Activated T-cell treated with anti-CD3 and anti-CD28 coated beads, Interleukin-2, amount 50 U/mL, for 24 hours (primary cell): ENCODE results near the gene FAM78A.

Source experiments
- DNase-seq: peaks from one replicate; pipeline ENCODE4 v3.0.0-alpha.2; 2020
- H3K27ac Mint-ChIP-seq: 2 replicates; pipeline ENCODE4 v1.8.0; 2020; ENCODE audit warnings: mild to moderate bottlenecking, mixed read lengths
- H3K27me3 Mint-ChIP-seq: 2 replicates; pipeline ENCODE4 v1.8.0; 2020; ENCODE audit warnings: mixed read lengths
- H3K36me3 Mint-ChIP-seq: 2 replicates; pipeline ENCODE4 v1.8.0; 2020; ENCODE audit warnings: low read depth, mixed read lengths
- H3K4me1 Mint-ChIP-seq: 2 replicates; pipeline ENCODE4 v1.8.0; 2020; ENCODE audit warnings: low read depth, mixed read lengths
- H3K4me3 Mint-ChIP-seq: 2 replicates; pipeline ENCODE4 v1.8.0; 2020; ENCODE audit warnings: mild to moderate bottlenecking, moderate library complexity, mixed read lengths
- H3K9me3 Mint-ChIP-seq: 2 replicates; pipeline ENCODE4 v1.8.0; 2020; ENCODE audit warnings: mixed read lengths

FAM78A gene

DNA sequence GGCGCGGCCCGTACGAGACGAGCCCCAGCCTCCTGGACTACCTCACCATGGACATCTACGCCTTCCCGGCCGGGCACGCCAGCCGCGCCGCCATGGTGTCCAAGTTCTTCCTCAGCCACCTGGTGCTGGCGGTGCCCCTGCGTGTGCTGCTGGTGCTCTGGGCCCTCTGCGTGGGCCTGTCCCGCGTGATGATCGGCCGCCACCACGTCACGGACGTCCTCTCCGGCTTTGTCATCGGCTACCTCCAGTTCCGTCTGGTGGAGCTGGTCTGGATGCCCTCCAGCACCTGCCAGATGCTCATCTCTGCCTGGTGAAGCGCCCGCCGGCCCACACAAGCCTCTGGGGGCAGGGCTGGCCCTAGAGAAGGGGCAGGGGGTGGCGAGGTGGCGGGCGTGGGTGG lies 31.7 kb upstream of the FAM78A start:
- peaks cover 11% of the 10 kb centered on the region for H3K4me1 Mint-ChIP-seq
- no peak overlapping the region for H3K4me3 Mint-ChIP-seq
- no peaks in the 10 kb centered on the region for H3K9me3 Mint-ChIP-seq
- no peaks in the 10 kb centered on the region for H3K36me3 Mint-ChIP-seq
- no peak for DNase-seq
- H3K27me3 Mint-ChIP-seq, result no peaks in the 10 kb centered on the region
- H3K27ac Mint-ChIP-seq, result no peak overlapping the region

DNA sequence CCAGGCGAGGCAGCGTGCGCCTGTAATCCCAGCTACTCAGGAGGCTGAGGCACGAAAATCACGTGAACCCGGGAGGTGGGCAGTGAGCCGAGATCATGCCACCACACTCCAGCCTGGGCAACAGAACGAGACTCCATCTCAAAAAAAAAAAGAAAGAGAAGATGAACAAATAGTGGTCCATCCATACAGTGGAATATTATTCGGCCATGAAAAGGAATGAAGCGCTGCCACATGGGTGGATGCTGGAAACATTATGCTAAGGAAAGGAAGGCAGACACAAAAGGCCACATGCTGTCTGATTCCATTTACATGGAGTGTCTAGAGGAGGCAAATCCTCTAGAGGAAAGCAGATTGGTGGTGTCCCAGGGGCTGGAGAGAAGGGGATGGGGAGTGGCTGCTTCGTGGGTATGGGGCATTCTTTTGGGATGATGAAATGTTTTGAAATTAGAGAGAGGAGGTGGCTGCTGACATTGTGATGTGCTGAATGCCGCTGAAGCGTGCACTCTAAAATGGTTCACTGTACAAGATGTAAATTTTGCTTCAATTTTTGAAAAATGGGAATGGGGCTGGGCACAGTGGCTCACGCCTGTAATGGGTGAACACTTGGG lies 30.2 kb upstream of the FAM78A start:
- no peaks in the 10 kb centered on the region for H3K36me3 Mint-ChIP-seq
- H3K27ac Mint-ChIP-seq, result no peak overlapping the region
- no peaks in the 10 kb centered on the region for H3K9me3 Mint-ChIP-seq
- peaks cover 11% of the 10 kb centered on the region for H3K4me1 Mint-ChIP-seq
- H3K4me3 Mint-ChIP-seq, result no peak overlapping the region
- H3K27me3 Mint-ChIP-seq, result no peaks in the 10 kb centered on the region
- no peak for DNase-seq

DNA sequence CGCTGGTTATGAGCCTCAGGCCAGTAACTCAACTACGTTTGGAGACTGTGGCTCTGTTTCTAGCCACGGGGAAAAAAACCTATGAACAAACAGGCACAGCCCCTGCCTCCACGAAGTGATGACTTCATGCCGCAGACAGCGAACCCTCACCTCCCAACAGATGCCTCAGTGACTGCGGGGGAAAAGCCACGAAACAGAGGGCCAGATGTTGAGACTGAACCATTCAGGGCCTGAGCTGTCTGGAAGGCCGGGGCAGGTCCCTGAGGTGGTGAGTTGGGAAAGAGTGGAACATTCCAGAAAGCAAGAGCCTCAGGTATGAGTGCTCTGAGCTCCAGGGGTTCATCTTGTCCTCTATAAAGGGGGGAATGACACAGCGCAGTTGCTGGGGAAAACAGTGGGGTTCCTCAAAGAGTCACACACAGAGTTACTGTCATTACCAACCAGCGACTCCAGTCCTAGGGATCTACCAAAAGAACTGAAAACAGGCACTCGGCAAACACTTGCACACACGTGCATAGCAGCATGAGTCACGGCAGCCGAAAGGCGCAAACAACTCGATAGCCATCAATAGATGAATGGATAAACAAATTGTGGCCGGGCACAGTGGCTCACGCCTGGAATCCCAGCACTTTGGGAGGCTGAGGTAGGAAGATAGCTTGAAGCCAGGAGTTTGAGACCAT lies 28.5 kb upstream of the FAM78A start:
- no peaks in the 10 kb centered on the region for H3K36me3 Mint-ChIP-seq
- H3K27me3 Mint-ChIP-seq, result no peaks in the 10 kb centered on the region
- DNase-seq, result no peak
- no peaks in the 10 kb centered on the region for H3K4me1 Mint-ChIP-seq
- no peak overlapping the region for H3K27ac Mint-ChIP-seq
- H3K4me3 Mint-ChIP-seq, result no peak overlapping the region
- no peaks in the 10 kb centered on the region for H3K9me3 Mint-ChIP-seq

DNA sequence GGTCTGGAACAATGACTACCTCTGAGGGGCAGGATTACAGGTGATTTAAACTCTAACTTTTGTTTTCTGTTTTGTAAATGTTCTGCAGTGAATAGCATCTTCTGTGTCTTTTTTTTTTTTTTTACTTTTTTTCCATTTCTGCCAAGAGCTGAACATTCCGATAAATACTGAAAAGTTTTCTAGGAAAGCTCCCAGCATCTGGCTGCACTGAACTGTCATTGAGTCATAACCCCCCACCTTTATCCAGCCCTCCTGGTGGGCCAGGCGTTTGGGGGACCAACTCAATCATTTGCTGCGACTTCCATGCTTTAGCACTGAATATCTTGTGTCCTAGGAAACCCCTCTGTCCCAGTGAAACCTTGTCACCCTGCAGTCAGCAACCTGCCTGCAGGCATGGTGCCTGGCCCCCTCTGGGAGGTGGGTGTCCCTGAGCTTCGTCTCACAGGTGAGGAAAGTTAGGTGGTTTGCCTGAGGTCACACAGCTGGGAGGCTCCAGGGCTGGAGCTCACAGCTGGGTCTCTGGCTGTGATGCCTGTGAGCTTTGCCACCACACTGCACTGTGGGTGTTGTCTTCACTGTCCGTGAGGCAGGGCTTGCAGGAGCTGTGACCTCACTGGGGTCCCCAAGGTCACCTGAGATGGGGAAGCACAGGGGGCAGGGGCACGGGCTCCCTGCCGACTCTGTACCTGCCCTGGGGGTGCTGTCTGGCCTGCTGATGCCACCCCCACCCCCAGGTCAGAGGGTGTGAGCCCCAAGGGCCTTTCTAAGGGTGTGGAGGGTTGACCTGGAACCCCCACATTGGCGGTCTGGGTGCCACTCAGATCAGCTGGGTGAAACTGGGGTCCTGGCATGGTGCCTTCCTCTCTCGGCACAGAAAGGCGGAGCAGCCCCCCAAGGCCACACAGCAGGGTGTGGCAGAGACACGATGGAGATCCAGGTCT lies 27.3 kb upstream of the FAM78A start:
- Mint-ChIP-seq H3K36me3 (no peaks in the 10 kb centered on the region), H3K9me3 (no peaks in the 10 kb centered on the region), H3K4me3 (no peak overlapping the region), H3K27me3 (no peaks in the 10 kb centered on the region), H3K4me1 (no peaks in the 10 kb centered on the region), H3K27ac (no peak overlapping the region)
- no peak for DNase-seq

DNA sequence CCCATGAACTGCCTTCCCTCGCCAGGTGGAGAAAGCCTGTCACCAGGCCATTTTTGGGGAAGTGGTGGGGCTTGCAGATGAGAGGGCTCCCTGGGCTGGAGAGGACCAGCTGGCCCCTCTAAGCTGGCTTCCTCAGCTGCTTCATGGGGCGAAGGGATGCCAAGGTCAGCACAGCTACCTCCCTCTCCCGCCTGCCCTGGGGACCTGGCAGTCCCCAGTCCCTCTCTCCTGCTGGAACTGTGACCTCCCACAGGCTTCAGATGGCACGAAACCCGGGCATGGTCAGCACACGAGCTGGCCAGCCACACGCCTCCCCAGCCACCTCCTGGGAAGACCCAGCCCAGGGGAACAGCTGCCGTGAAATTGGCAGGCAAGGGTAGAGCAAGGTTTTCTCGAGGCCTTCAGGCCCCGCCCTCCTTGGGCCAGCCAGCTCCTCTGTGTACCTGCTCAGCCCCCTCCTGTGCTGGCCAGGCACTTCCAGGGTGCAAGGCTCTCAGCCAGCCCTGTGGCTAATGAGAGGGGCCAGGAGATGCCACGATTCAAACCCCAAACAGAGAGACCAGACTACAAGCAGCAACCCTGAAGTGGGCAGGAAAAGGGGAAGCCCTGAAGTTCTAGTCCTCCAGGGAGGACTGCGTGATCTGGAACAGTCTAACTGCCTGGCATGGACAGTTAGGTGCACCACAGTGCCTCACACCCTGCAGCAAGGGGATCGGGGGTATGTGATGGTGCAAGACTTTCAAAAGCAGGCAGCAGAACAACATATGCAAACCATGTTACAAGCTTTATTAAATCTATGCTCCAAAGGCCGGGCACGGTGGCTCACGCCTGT lies 26.1 kb upstream of the FAM78A start:
- no peaks in the 10 kb centered on the region for H3K27me3 Mint-ChIP-seq
- H3K36me3 Mint-ChIP-seq, result no peaks in the 10 kb centered on the region
- no peaks in the 10 kb centered on the region for H3K4me1 Mint-ChIP-seq
- no peak overlapping the region for H3K27ac Mint-ChIP-seq
- H3K4me3 Mint-ChIP-seq, result no peak overlapping the region
- no peaks in the 10 kb centered on the region for H3K9me3 Mint-ChIP-seq
- DNase-seq, result no peak

DNA sequence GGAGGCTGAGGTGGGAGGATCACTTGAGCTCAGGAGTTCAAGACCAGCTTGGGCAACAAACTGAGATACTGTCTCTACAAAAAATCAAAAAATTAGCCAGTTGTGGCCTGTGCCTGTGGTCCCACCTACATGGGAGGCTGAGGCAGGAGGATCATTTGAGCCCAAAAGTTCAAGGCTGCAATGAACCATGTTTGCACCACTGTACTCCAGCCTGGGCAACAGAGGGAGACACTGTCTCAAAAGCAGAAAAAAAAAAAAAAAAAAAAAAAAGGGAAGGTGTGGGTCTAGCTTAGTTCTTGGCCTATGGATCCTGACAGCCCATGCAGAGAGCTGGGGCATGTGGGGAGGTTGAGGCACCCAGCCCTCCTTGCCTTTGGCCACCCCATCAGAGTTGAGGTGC lies 24.1 kb upstream of the FAM78A start:
- Mint-ChIP-seq H3K27me3 (no peaks in the 10 kb centered on the region), H3K9me3 (no peaks in the 10 kb centered on the region), H3K36me3 (no peaks in the 10 kb centered on the region), H3K27ac (no peak overlapping the region), H3K4me3 (no peak overlapping the region), H3K4me1 (no peaks in the 10 kb centered on the region)
- DNase-seq, result no peak

DNA sequence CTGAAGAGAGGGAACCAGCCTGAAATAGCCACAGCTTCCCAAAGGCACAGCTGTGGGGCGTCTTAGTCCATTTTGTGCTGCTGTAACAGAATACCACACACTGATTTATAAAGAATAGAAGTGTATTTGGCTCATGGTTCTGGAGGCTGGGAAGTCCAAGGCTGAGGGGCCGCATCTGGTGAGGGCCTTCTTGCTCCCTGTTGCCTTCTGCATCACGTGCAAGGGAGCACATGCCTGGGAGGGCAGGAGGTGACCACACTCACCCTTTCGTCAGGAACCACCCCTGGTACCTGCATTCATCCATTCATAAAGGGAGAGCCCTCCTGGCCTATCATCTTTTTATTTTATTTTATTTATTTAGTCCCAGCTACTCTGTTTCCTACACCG lies 23.6 kb upstream of the FAM78A start:
- no peaks in the 10 kb centered on the region for H3K27me3 Mint-ChIP-seq
- no peak overlapping the region for H3K27ac Mint-ChIP-seq
- no peaks in the 10 kb centered on the region for H3K9me3 Mint-ChIP-seq
- H3K36me3 Mint-ChIP-seq, result no peaks in the 10 kb centered on the region
- no peak overlapping the region for H3K4me3 Mint-ChIP-seq
- no peak for DNase-seq
- no peaks in the 10 kb centered on the region for H3K4me1 Mint-ChIP-seq

DNA sequence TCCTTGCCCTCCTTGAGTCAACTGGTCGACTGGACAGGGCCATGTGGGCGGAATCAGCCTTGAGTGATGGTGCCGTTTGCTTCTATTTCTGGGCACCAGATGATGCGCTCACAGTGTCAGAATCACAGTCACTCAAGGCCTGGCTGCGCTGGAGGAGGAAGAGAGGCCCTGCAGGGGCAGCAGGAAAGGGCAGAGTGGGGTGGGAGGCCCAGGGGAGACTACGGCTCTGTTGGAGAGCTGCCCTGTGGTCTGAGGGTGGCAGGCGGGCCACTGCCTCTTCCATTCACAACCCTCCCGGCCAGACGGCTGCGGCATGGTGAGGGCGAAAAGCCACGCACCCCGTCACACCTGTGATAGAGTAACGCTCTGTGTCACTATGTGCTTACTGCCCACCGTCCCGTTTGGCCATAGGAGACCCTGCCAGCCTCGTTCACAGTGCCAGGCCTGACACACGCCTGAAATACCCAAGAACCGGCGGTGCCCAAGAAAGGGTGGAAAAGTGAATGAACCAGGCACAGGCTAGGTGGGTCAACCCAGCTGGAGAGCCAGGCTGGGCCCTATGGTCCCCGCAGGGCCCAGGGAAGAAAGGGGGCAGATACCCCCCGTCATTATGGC lies 23.1 kb upstream of the FAM78A start:
- Mint-ChIP-seq H3K36me3 (no peaks in the 10 kb centered on the region), H3K4me3 (no peak overlapping the region)
- DNase-seq, result no peak

DNA sequence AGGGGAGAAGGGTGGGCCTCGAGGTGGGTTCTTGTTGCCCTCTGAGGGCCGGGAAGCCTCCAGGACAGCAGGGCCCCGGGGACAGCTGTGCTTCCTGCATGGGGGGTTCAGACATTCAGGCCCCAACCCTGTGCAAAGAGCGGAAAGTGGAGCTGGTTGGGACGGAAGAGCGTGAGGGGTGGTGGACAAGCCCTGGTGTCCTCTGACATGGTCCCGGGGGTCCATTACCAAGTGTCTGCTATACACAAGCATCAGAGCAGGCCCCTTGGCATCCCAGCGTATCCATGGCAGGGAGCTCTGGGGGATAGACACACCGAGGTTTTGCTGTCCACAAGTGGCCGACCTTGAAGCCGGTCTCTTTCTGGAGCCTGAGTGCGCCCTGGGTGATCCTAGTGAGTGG lies 22.5 kb upstream of the FAM78A start:
- Mint-ChIP-seq H3K4me3 (no peak overlapping the region), H3K27me3 (no peaks in the 10 kb centered on the region), H3K27ac (no peak overlapping the region), H3K9me3 (no peaks in the 10 kb centered on the region), H3K4me1 (no peaks in the 10 kb centered on the region), H3K36me3 (no peaks in the 10 kb centered on the region)
- DNase-seq, result no peak

More for the DNA sequence above, 23.1 kb upstream of the FAM78A start:
- no peak overlapping the region for H3K27ac Mint-ChIP-seq
- H3K4me1 Mint-ChIP-seq, result no peaks in the 10 kb centered on the region
- H3K9me3 Mint-ChIP-seq, result no peaks in the 10 kb centered on the region
- H3K27me3 Mint-ChIP-seq, result no peaks in the 10 kb centered on the region

DNA sequence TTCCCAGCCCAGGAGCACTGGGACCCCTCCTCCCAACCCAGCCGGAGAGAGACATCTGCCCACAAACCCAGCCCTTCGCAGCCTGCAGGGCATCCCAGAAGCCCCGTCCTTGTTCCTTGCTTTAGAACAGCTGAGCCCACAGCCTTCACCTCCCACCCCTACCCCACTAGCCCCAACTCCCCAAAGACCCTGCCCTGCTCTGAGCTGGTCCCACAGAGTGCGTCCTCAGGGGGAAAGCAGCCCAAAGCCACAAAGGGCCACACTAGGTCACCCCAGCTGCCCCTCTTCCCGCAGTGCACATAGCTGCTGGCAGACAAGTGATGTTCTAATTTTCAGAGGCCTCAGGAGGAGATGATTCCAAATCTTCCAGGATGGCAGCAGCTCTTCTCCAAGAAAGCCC lies 22.0 kb upstream of the FAM78A start:
- DNase-seq, result no peak
- no peaks in the 10 kb centered on the region for H3K36me3 Mint-ChIP-seq
- no peak overlapping the region for H3K4me3 Mint-ChIP-seq
- H3K27me3 Mint-ChIP-seq, result no peaks in the 10 kb centered on the region
- H3K4me1 Mint-ChIP-seq, result no peaks in the 10 kb centered on the region
- H3K27ac Mint-ChIP-seq, result no peak overlapping the region
- H3K9me3 Mint-ChIP-seq, result no peaks in the 10 kb centered on the region

DNA sequence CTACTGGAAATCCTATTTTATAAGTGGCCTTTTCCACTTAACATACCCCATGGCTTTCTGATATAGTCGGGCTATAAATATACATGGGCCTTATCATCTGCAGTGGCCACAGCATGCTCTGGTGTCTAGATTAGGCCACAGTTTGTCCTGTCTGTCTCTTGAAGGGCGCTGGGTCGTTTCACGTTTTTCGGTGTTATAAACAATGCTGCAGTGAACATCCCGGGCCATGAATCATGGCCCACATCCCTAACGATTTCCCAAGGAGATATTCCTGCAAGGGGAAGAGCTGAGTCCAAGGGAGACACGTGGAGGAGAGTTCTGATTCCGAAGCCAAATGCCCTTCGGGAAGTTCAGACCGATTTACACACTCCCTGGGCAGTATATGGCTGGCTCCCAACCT lies 21.6 kb upstream of the FAM78A start:
- DNase-seq, result no peak
- Mint-ChIP-seq H3K27ac (no peak overlapping the region), H3K36me3 (no peaks in the 10 kb centered on the region), H3K27me3 (no peaks in the 10 kb centered on the region), H3K4me1 (no peaks in the 10 kb centered on the region), H3K4me3 (no peak overlapping the region), H3K9me3 (no peaks in the 10 kb centered on the region)

DNA sequence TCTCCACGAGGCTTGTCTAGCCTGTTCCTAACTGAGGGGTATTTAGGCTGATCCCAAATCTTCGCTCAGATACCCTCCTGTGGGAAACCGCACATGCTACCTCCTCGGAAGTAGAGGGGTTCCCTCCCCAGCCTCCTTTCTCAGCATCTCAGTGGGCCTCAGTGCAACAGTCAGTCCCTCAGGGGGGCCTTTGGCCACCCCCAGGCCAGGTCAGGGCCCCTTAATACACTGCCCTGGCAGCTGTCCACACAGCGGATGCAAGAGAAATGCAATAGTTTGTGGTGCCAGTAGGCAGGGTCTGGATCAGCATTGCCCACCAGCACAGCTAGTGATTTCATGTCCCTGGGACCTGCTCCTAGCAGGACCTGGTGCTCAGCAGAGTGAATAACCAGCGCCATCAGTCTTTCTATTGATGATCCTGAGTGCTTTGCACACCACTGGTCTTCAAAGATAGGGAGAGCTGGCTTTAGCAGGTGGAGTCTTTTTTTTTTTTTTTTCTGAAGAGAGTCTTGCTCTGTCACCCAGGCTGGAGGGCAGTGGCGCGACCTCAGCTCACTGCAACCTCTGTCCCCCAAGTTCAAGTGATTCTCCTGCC lies 20.7 kb upstream of the FAM78A start:
- H3K27me3 Mint-ChIP-seq, result no peaks in the 10 kb centered on the region
- DNase-seq, result no peak
- no peaks in the 10 kb centered on the region for H3K4me1 Mint-ChIP-seq
- no peaks in the 10 kb centered on the region for H3K9me3 Mint-ChIP-seq
- H3K4me3 Mint-ChIP-seq, result no peak overlapping the region
- H3K36me3 Mint-ChIP-seq, result no peaks in the 10 kb centered on the region
- no peak overlapping the region for H3K27ac Mint-ChIP-seq

DNA sequence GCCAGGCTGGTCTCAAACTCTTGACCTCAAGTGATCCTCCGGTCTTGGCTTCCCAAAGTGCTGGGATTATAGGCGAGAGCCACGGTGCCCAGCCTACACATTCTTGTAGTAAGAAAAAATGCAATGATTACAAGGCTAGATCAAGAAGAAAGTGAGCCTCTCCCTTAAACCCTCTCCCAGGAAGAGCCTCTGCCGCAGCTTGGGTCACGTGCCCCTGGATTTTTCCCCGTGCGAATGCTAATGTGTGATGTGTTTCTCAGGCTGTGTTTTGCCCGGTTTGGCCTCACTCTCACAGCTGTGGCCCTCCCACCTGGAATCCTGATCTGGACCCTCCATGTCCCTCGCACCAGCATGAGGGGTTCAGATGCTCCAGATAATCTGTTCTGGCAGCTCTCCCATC lies 20.1 kb upstream of the FAM78A start:
- Mint-ChIP-seq H3K4me1 (no peaks in the 10 kb centered on the region), H3K4me3 (no peak overlapping the region), H3K27ac (no peak overlapping the region), H3K36me3 (no peaks in the 10 kb centered on the region), H3K27me3 (no peaks in the 10 kb centered on the region), H3K9me3 (no peaks in the 10 kb centered on the region)
- no peak for DNase-seq

DNA sequence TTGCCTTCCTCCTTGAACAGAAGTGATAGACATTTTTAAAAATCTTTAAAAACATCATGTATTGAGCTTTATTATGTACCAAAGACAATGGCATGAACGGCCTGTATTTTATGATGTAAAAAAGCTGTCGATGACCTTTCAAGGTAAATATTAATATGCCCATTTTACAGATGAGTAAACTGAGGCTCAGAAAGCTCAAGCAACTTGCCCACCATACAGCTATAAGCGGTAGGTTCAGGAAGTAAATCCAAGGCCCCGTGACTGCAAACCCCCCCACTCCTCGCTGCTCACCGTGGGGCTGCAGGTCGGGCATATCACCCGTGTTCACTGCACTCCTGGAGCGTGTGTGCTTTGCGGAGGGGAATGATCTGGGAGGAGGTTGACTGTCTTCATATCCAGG lies 16.6 kb upstream of the FAM78A start:
- DNase-seq, result no peak
- H3K4me3 Mint-ChIP-seq, result no peak overlapping the region
- H3K27me3 Mint-ChIP-seq, result no peaks in the 10 kb centered on the region
- no peaks in the 10 kb centered on the region for H3K4me1 Mint-ChIP-seq
- no peaks in the 10 kb centered on the region for H3K9me3 Mint-ChIP-seq
- no peaks in the 10 kb centered on the region for H3K36me3 Mint-ChIP-seq
- no peak overlapping the region for H3K27ac Mint-ChIP-seq
